K562 (cell line): ENCODE results near the gene KCNK3. TPM values are rescaled to one million over a fixed set of nuclear protein-coding genes. Genes with fewer than 3 reads are reported as not detected.
A peak's percentile ranks its signal among the peaks of the same experiment; 100 is the strongest.

ENCODE experiments used
- BACH1 ChIP-seq: fragments of 200-800 bp; sonication (Bioruptor generic); IDR thresholded peaks from 2 replicates; pipeline ENCODE4 v1.6.1; 2016; ENCODE audit warnings: missing genetic modification characterization, missing compliant biosample characterization
- CBX2 ChIP-seq: fragments of 200-600 bp; sonication (generic); IDR thresholded peaks from one replicate; pipeline ENCODE4 v1.6.1; 2012; ENCODE audit warnings: mild to moderate bottlenecking, low read length, inconsistent platforms; ENCODE audit not compliant: insufficient read depth, poor library complexity, severe bottlenecking
- DNMT1 ChIP-seq: fragments of 450-650 bp; IDR thresholded peaks from 2 replicates; pipeline ENCODE4 v1.6.1; 2016; ENCODE audit warnings: antibody characterized with exemption, mild to moderate bottlenecking
- FUS ChIP-seq: fragments of 200-400 bp; formaldehyde crosslinking; optimal IDR thresholded peaks from 2 replicates; pipeline ENCODE3; 2017; ENCODE audit warnings: low read depth, low read length
- GABPB1 ChIP-seq: sonication (generic); formaldehyde crosslinking; IDR thresholded peaks from 2 replicates; pipeline ENCODE4 v1.8.0; 2022; ENCODE audit warnings: mild to moderate bottlenecking, missing genetic modification reagents
- KDM5B ChIP-seq: fragments of 200-600 bp; sonication (generic); IDR thresholded peaks from 2 replicates; pipeline ENCODE4 v1.6.1; 2012; ENCODE audit warnings: low read depth, mild to moderate bottlenecking, moderate library complexity, low read length, control low read depth, inconsistent platforms; ENCODE audit not compliant: insufficient replicate concordance
- LEF1 ChIP-seq: fragments of 450-650 bp; IDR thresholded peaks from 2 replicates; pipeline ENCODE4 v1.6.1; 2016; ENCODE audit warnings: mild to moderate bottlenecking
- NCOA1 ChIP-seq: fragments of 450-650 bp; IDR thresholded peaks from 2 replicates; pipeline ENCODE4 v1.6.1; 2016; ENCODE audit warnings: low read depth
- TOE1 ChIP-seq, 2 experiments: fragments of 450-650 bp in 1 of 2; sonication (generic) in 1 of 2; formaldehyde crosslinking in 1 of 2; IDR thresholded peaks; 2 replicates each; pipeline versions ENCODE4 v1.7.1 to v1.8.0; 2016 to 2022; ENCODE audit warnings: borderline replicate concordance in 2 of 2, mild to moderate bottlenecking in 2 of 2, antibody characterized with exemption in 1 of 2, inconsistent platforms in 1 of 2, low read depth in 1 of 2, missing genetic modification reagents in 1 of 2, moderate library complexity in 1 of 2
- YBX1 ChIP-seq: fragments of 450-650 bp; IDR thresholded peaks from 2 replicates; pipeline ENCODE4 v1.7.1; 2016; ENCODE audit warnings: mild to moderate bottlenecking
- ZNF174 ChIP-seq: fragments of 250-450 bp; sonication (Bioruptor Pico); IDR thresholded peaks from 2 replicates; pipeline ENCODE4 v1.4.0; 2020; ENCODE audit warnings: mild to moderate bottlenecking
- ZNF274 ChIP-seq: IDR thresholded peaks from 2 replicates; pipeline ENCODE4 v1.6.1; 2011; ENCODE audit warnings: low read depth, mild to moderate bottlenecking, low read length, moderate library complexity, borderline replicate concordance
- ZNF3 ChIP-seq: fragments of 250-450 bp; sonication (Bioruptor Pico); IDR thresholded peaks from 2 replicates; pipeline ENCODE4 v1.5.0; 2021; ENCODE audit warnings: mild to moderate bottlenecking, moderate library complexity
- ZNF316 ChIP-seq: fragments of 450-650 bp; IDR thresholded peaks from 2 replicates; pipeline ENCODE4 v1.6.1; 2016
- ZNF586 ChIP-seq: fragments of 450-650 bp; formaldehyde crosslinking; conservative IDR thresholded peaks from 2 replicates; pipeline ENCODE4 v1.4.0; 2020; ENCODE audit warnings: mild to moderate bottlenecking, moderate library complexity
- ZNF780A ChIP-seq: fragments of 250-450 bp; sonication (Bioruptor Pico); IDR thresholded peaks from 2 replicates; pipeline ENCODE4 v1.5.0; 2021; ENCODE audit warnings: mild to moderate bottlenecking
- ZNF785 ChIP-seq: fragments of 250-450 bp; sonication (Bioruptor Pico); IDR thresholded peaks from 2 replicates; pipeline ENCODE4 v1.4.0; 2020; ENCODE audit warnings: mild to moderate bottlenecking
- polyA plus RNA-seq, 8 experiments: library from polyadenylated mRNA; depleted of rRNA in 4 of 8; stranded (reverse) in 5 of 8; unstranded in 3 of 8; fragments of >200 nt; fragmentation: Nextera tagmentation in 2 of 8; fragmentation: Illumina TruSeq in 1 of 8; extraction: Ambion mirVana in 2 of 8; extraction: Trizol in 1 of 8; gene quantifications; 2 replicates each; pipeline versions ENCODE4 v1.2.1 to v1.2.3, GENCODE V29; 2011 to 2014; ENCODE audit warnings: inconsistent platforms in 1 of 8, missing spikeins in 1 of 8
- total RNA-seq, 7 experiments: library from RNA; depleted of rRNA in 6 of 7; stranded (reverse); fragments of >200 nt in 6 of 7; fragmentation: Illumina TruSeq in 2 of 7; extraction: Trizol in 2 of 7; gene quantifications; 2 replicates each; pipeline versions ENCODE4 v1.2.1 to v1.2.3, GENCODE V29; 2011 to 2021; ENCODE audit warnings: low replicate concordance in 1 of 7
- TF ChIP-seq, protein P1 (sequence below): fragments of 450-650 bp; IDR thresholded peaks from 2 replicates; pipeline ENCODE4 v1.6.1; 2018; ENCODE audit warnings: mild to moderate bottlenecking, low read depth; ENCODE audit not compliant: partially characterized antibody
- TF ChIP-seq, protein P2 (sequence below): sonication (generic); formaldehyde crosslinking; IDR thresholded peaks from 2 replicates; pipeline ENCODE4 v1.8.0; 2022; ENCODE audit warnings: mild to moderate bottlenecking, missing genetic modification reagents
- TF ChIP-seq, protein P3 (sequence below): fragments of 450-650 bp; formaldehyde crosslinking; IDR thresholded peaks from 2 replicates; pipeline ENCODE4 v1.4.0; 2020; ENCODE audit warnings: mild to moderate bottlenecking, moderate library complexity
- TF ChIP-seq, protein P4 (sequence below): sonication (generic); formaldehyde crosslinking; IDR thresholded peaks from 2 replicates; pipeline ENCODE4 v1.8.1; 2023; ENCODE audit warnings: mild to moderate bottlenecking, missing genetic modification reagents
- TF ChIP-seq, protein P5 (sequence below): sonication (generic); formaldehyde crosslinking; IDR thresholded peaks from 2 replicates; pipeline ENCODE4 v1.8.1; 2022; ENCODE audit warnings: missing genetic modification reagents

KCNK3 gene
- total and polyA plus RNA-seq, 9 of the 15 experiments (the other 6 are each of a cell fraction or from before 2014, with no cell fraction given) = 0.01 to 0.20 (median 0.07) TPM; not detected in 5

DNA sequence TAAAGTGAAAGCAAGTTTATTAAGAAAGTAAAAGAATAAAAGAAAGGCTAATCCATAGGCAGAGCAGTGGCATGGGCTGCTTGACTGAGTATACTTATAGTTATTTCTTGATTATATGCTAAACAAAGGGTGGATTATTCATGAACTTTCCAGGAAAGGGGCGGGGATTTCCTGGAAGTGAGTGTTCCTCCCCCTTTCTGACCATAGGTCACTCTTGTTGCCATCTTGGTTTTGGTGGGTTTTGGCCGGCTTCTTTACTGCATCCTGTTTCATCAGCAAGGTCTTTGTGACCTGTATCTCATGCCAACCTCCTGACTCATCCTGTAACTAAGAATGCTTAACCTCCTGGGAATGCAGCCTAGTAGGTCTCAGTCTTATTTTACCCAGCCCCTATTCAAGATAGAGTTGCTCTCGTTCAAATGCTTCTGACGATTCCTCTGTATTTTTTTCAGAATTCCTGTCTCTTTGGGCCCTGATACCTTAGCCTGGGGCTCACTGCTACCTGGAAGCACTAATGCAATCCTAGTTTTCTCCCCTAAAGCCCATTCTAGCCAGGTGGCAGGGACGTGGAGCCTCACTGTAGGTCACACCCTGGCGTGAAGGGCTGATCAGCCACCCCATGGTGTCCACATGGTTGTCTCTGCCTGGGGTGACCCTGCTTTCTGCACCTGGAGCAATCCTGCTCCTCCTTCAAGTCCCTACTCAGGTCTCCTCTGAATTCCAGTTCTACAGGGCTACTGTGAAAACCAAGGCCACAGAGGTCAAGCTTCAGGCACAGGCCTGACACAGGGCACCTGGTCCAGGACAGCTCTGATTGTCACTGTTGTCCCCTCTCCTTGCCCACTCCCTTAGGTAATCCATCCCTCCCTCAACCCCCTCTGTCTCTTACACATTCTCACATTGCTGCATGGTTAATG is 65.6 kb downstream of the KCNK3 start (continued):
- TF ChIP-seq, protein P1, sequence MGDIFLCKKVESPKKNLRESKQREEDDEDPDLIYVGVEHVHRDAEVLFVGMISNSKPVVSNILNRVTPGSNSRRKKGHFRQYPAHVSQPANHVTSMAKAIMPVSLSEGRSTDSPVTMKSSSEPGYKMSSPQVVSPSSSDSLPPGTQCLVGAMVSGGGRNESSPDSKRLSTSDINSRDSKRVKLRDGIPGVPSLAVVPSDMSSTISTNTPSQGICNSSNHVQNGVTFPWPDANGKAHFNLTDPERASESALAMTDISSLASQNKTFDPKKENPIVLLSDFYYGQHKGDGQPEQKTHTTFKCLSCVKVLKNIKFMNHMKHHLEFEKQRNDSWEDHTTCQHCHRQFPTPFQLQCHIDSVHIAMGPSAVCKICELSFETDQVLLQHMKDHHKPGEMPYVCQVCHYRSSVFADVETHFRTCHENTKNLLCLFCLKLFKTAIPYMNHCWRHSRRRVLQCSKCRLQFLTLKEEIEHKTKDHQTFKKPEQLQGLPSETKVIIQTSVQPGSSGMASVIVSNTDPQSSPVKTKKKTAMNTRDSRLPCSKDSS = no peak
- TF ChIP-seq ZNF316 (peak; percentile 42; the same call in 1 of the 2 replicates), CBX2 (no peak), NCOA1 (peak; percentile 80), ZNF3 (CRISPR knock-in tag) (no peak), LEF1 (peak; percentile 86; the same call in 1 of the 2 replicates), ZNF274 (no peak), YBX1 (no peak), BACH1 (peak; percentile 85), FUS (no peak), ZNF174 (no peak), ZNF785 (CRISPR knock-in tag) (no peak), GABPB1 (CRISPR knock-in tag) (peak; percentile 77), DNMT1 (no peak), ZNF586 (CRISPR knock-in tag) (no peak), ZNF780A (CRISPR knock-in tag) (no peak), KDM5B (no peak), TOE1 (IDR thresholded peaks at IDR 0.05; ENCODE audit: borderline replicate concordance) (no peak; the same call in 1 of the 2 replicates), TOE1 (CRISPR knock-in tag; IDR thresholded peaks at IDR 0.05; ENCODE audit: borderline replicate concordance, low read depth) (no peak)
- TF ChIP-seq, protein P2, sequence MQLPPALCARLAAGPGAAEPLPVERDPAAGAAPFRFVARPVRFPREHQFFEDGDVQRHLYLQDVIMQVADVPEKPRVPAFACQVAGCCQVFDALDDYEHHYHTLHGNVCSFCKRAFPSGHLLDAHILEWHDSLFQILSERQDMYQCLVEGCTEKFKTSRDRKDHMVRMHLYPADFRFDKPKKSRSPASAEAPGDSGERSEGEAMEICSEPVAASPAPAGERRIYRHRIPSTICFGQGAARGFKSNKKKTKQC (CRISPR knock-in tag) = no peak
- TF ChIP-seq, protein P3, sequence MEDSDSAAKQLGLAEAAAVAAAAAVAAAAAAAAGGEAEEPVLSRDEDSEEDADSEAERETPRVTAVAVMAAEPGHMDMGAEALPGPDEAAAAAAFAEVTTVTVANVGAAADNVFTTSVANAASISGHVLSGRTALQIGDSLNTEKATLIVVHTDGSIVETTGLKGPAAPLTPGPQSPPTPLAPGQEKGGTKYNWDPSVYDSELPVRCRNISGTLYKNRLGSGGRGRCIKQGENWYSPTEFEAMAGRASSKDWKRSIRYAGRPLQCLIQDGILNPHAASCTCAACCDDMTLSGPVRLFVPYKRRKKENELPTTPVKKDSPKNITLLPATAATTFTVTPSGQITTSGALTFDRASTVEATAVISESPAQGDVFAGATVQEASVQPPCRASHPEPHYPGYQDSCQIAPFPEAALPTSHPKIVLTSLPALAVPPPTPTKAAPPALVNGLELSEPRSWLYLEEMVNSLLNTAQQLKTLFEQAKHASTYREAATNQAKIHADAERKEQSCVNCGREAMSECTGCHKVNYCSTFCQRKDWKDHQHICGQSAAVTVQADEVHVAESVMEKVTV (CRISPR knock-in tag) = no peak
- TF ChIP-seq, protein P4, sequence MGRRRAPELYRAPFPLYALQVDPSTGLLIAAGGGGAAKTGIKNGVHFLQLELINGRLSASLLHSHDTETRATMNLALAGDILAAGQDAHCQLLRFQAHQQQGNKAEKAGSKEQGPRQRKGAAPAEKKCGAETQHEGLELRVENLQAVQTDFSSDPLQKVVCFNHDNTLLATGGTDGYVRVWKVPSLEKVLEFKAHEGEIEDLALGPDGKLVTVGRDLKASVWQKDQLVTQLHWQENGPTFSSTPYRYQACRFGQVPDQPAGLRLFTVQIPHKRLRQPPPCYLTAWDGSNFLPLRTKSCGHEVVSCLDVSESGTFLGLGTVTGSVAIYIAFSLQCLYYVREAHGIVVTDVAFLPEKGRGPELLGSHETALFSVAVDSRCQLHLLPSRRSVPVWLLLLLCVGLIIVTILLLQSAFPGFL (CRISPR knock-in tag) = no peak
- TF ChIP-seq, protein P5, sequence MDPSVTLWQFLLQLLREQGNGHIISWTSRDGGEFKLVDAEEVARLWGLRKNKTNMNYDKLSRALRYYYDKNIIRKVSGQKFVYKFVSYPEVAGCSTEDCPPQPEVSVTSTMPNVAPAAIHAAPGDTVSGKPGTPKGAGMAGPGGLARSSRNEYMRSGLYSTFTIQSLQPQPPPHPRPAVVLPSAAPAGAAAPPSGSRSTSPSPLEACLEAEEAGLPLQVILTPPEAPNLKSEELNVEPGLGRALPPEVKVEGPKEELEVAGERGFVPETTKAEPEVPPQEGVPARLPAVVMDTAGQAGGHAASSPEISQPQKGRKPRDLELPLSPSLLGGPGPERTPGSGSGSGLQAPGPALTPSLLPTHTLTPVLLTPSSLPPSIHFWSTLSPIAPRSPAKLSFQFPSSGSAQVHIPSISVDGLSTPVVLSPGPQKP = no peak
